Upper lobe of left lung (tissue), 4 donors: ENCODE measurements around the gene MSL2.
"Not testable (repeated sequence)": the region's sequence is repeated elsewhere in the genome, so short reads cannot be mapped to it uniquely, and the experiment has no call there.

Experiments used
- CTCF ChIP-seq, 6 experiments: fragments of 450-650 bp in 4 of 6; fragments of 200-600 bp in 2 of 6; sonication (generic) in 2 of 6; IDR thresholded peaks; one replicate each; pipeline ENCODE4 v1.5.1; 2016 to 2019; ENCODE audit warnings: antibody characterized with exemption in 6 of 6
- POLR2A ChIP-seq, 4 donors: fragments of 450-650 bp; IDR thresholded peaks; one replicate each; pipeline ENCODE4 v1.5.1; 2016 to 2017; ENCODE audit warnings: antibody characterized with exemption in 4 of 4, mild to moderate bottlenecking in 2 of 4

GRCh38 chr3:136192195-136192594, 3.9 kb downstream of the MSL2 start:
- not testable (repeated sequence) for TF ChIP-seq POLR2A, CTCF (IDR thresholded peaks at IDR 0.05)
